H1 (cell line): ENCODE results near the gene TOP3A. TPM values are rescaled to one million over a fixed set of nuclear protein-coding genes. Genes with fewer than 3 reads are reported as not detected.

Experiments
- CTCF ChIA-PET: fragments of 300-600 bp; sonication (Branson Sonifier 250); formaldehyde crosslinking; loops from one replicate; lab custom pipeline; 2021; ENCODE audit not compliant: partially characterized antibody; lab: Charles Lee
- POLR2A ChIA-PET: fragments of 300-600 bp; sonication (Branson Sonifier 250); formaldehyde crosslinking; loops from one replicate; lab custom pipeline; 2021; ENCODE audit warnings: inconsistent platforms; ENCODE audit not compliant: partially characterized antibody; lab: Charles Lee
- DNase-seq, 2 experiments: peaks; one replicate each; pipeline versions ENCODE4 v3.0.0 to v3.0.0-alpha.2; 2010 to 2022; ENCODE audit warnings: low spot score in 2 of 2, low read depth in 1 of 2, mixed read lengths in 1 of 2
- FAIRE-seq: peaks from 2 replicates; lab custom pipeline; 2011; peaks lifted over from hg19 to GRCh38; lab: Jason Lieb, UNC
- H2AFZ ChIP-seq: 2 replicates; pipeline ENCODE4 v1.8.1; 2012; ENCODE audit warnings: low read length, inconsistent platforms
- H2AK5ac ChIP-seq: 2 replicates; pipeline ENCODE4 v1.6.1; 2013; ENCODE audit warnings: low read depth, low read length
- H2BK120ac ChIP-seq: replicated peaks from 2 replicates; pipeline ENCODE3; 2013; ENCODE audit warnings: low read depth, low read length, inconsistent platforms
- H2BK12ac ChIP-seq: 2 replicates; pipeline ENCODE4 v1.6.1; 2013; ENCODE audit warnings: low read depth, low read length
- H2BK15ac ChIP-seq: 2 replicates; pipeline ENCODE4 v1.6.1; 2013; ENCODE audit warnings: low read length
- H2BK20ac ChIP-seq: 2 replicates; pipeline ENCODE4 v1.6.1; 2013; ENCODE audit warnings: low read length
- H2BK5ac ChIP-seq: 2 replicates; pipeline ENCODE4 v1.6.1; 2013; ENCODE audit warnings: low read depth, low read length
- H3K14ac ChIP-seq: 2 replicates; pipeline ENCODE4 v1.6.1; 2013; ENCODE audit warnings: inconsistent platforms; ENCODE audit not compliant: insufficient read length
- H3K18ac ChIP-seq: 2 replicates; pipeline ENCODE4 v1.6.1; 2013; ENCODE audit warnings: low read length; ENCODE audit errors: extremely low read depth
- H3K23ac ChIP-seq: 2 replicates; pipeline ENCODE4 v1.6.1; 2013; ENCODE audit warnings: inconsistent platforms; ENCODE audit not compliant: insufficient read length
- H3K23me2 ChIP-seq: 2 replicates; pipeline ENCODE4 v1.6.1; 2013; ENCODE audit warnings: low read depth, low read length
- H3K27ac ChIP-seq: 2 replicates; pipeline ENCODE4 v1.6.1; 2011; ENCODE audit warnings: low read depth, low read length, inconsistent platforms
- H3K27me3 ChIP-seq, 4 experiments: replicated peaks in 1 of 4; 1 replicate in 1 of 4; 2 replicates in 3 of 4; pipeline versions ENCODE4 v1.6.1 to v1.8.1; 2011 to 2013; ENCODE audit warnings: low read length in 3 of 4, mild to moderate bottlenecking in 3 of 4, inconsistent platforms in 2 of 4, mixed read lengths in 2 of 4, moderate library complexity in 1 of 4; ENCODE audit not compliant: control insufficient read depth in 3 of 4, insufficient read depth in 3 of 4; ENCODE audit errors: extremely low read depth in 1 of 4
- H3K36me3 ChIP-seq, 4 experiments: 2 replicates each; pipeline versions ENCODE4 v1.6.1 to v1.8.1; 2011 to 2013; ENCODE audit warnings: mild to moderate bottlenecking in 4 of 4, low read length in 3 of 4, moderate library complexity in 2 of 4, control low read depth in 1 of 4, inconsistent platforms in 1 of 4; ENCODE audit not compliant: insufficient read depth in 4 of 4, control insufficient read depth in 2 of 4
- H3K4ac ChIP-seq: replicated peaks from 2 replicates; pipeline ENCODE3; 2013; ENCODE audit warnings: low read length, low read depth, mixed read lengths, inconsistent platforms; ENCODE audit not compliant: insufficient read length
- H3K4me1 ChIP-seq, 4 experiments: replicated peaks in 1 of 4; 1 replicate in 1 of 4; 2 replicates in 3 of 4; pipeline versions ENCODE4 v1.6.1 to v1.8.1; 2011 to 2013; ENCODE audit warnings: low read length in 3 of 4, inconsistent platforms in 2 of 4, mixed read lengths in 1 of 4; ENCODE audit not compliant: insufficient read depth in 4 of 4, control insufficient read depth in 3 of 4
- H3K4me2 ChIP-seq, 2 experiments: 2 replicates each; pipeline versions ENCODE4 v1.6.1 to v1.8.1; 2011 to 2013; ENCODE audit warnings: low read depth in 2 of 2, low read length in 2 of 2, control low read depth in 1 of 2, inconsistent platforms in 1 of 2, mild to moderate bottlenecking in 1 of 2; ENCODE audit not compliant: insufficient read depth in 1 of 2
- H3K4me3 ChIP-seq, 4 experiments: fragments of 200-600, 300-600 bp in 1 of 4; sonication (generic), shearing (Covaris generic), sonication (Bioruptor Twin) in 1 of 4; 2 replicates each; pipeline versions ENCODE4 v1.5.1 to v1.8.1; 2011 to 2016; ENCODE audit warnings: low read length in 4 of 4, low read depth in 3 of 4, control low read depth in 2 of 4, inconsistent platforms in 2 of 4, mild to moderate bottlenecking in 2 of 4, mixed read lengths in 1 of 4, moderate library complexity in 1 of 4; ENCODE audit not compliant: insufficient read depth in 2 of 4; ENCODE audit errors: extremely low read depth in 1 of 4
- H3K56ac ChIP-seq: replicated peaks from 2 replicates; pipeline ENCODE3; 2013; ENCODE audit warnings: low read depth, mild to moderate bottlenecking, mixed read lengths, low read length, inconsistent platforms; ENCODE audit not compliant: insufficient read length
- H3K79me1 ChIP-seq: 2 replicates; pipeline ENCODE4 v1.6.1; 2013; ENCODE audit warnings: low read depth, low read length, control low read depth
- H3K79me2 ChIP-seq, 2 experiments: 2 replicates each; pipeline versions ENCODE4 v1.6.1 to v1.8.1; 2012 to 2013; ENCODE audit warnings: low read length in 2 of 2, mild to moderate bottlenecking in 2 of 2, inconsistent platforms in 1 of 2; ENCODE audit not compliant: insufficient read depth in 2 of 2, control insufficient read depth in 1 of 2
- H3K9ac ChIP-seq, 4 experiments: replicated peaks in 1 of 4; 1 replicate in 1 of 4; 2 replicates in 3 of 4; pipeline versions ENCODE4 v1.6.1 to v1.8.1; 2011 to 2013; ENCODE audit warnings: low read depth in 3 of 4, low read length in 3 of 4, control low read depth in 2 of 4, mild to moderate bottlenecking in 2 of 4, moderate library complexity in 2 of 4, inconsistent platforms in 1 of 4; ENCODE audit errors: extremely low read depth in 1 of 4
- H3K9me3 ChIP-seq, 2 experiments: 2 replicates each; pipeline versions ENCODE4 v1.6.1 to v1.8.1; 2012 to 2013; ENCODE audit warnings: mild to moderate bottlenecking in 2 of 2, moderate library complexity in 2 of 2, control low read depth in 1 of 2, inconsistent platforms in 1 of 2, low read depth in 1 of 2, low read length in 1 of 2, mixed read lengths in 1 of 2; ENCODE audit not compliant: insufficient read depth in 2 of 2
- H4K20me1 ChIP-seq, 2 experiments: replicated peaks in 1 of 2; 2 replicates each; pipeline versions ENCODE3 to v1.8.1; 2011 to 2013; ENCODE audit warnings: inconsistent platforms in 2 of 2, low read length in 2 of 2, mild to moderate bottlenecking in 1 of 2; ENCODE audit not compliant: insufficient read depth in 2 of 2, control insufficient read depth in 1 of 2
- H4K5ac ChIP-seq: 2 replicates; pipeline ENCODE4 v1.6.1; 2013; ENCODE audit warnings: low read length, low read depth, mixed read lengths, inconsistent platforms; ENCODE audit not compliant: insufficient read length
- H4K8ac ChIP-seq: 2 replicates; pipeline ENCODE4 v1.8.0; 2013; ENCODE audit warnings: mild to moderate bottlenecking, moderate library complexity, low read length, inconsistent platforms; ENCODE audit not compliant: insufficient read depth; ENCODE audit errors: extremely low read depth
- H4K91ac ChIP-seq: replicated peaks from 2 replicates; pipeline ENCODE3; 2013; ENCODE audit warnings: low read length, mixed read lengths, inconsistent platforms; ENCODE audit not compliant: insufficient read length
- ATF3 ChIP-seq: IDR thresholded peaks from 2 replicates; pipeline ENCODE4 v1.6.1; 2011; ENCODE audit warnings: low read depth, mild to moderate bottlenecking, low read length; ENCODE audit not compliant: insufficient read depth
- CREB1 ChIP-seq: IDR thresholded peaks from 2 replicates; pipeline ENCODE4 v1.6.1; 2012; ENCODE audit warnings: inconsistent platforms
- EP300 ChIP-seq, 2 experiments: IDR thresholded peaks; 1 replicate in 1 of 2; 2 replicates in 1 of 2; pipeline ENCODE4 v1.6.1; 2011 to 2012; ENCODE audit warnings: low read depth in 2 of 2, low read length in 2 of 2, mild to moderate bottlenecking in 2 of 2, borderline replicate concordance in 1 of 2, inconsistent platforms in 1 of 2, moderate library complexity in 1 of 2
- GTF2F1 ChIP-seq: IDR thresholded peaks from 2 replicates; pipeline ENCODE4 v1.6.1; 2012; ENCODE audit warnings: low read depth, low read length, improper control_type of control experiment, borderline replicate concordance
- KDM4A ChIP-seq: IDR thresholded peaks from one replicate; pipeline ENCODE4 v1.7.1; 2012; ENCODE audit warnings: low read depth, mild to moderate bottlenecking, moderate library complexity, low read length, inconsistent platforms; ENCODE audit not compliant: severe bottlenecking
- POLR2A ChIP-seq, 2 experiments: IDR thresholded peaks; 1 replicate in 1 of 2; 2 replicates in 1 of 2; pipeline ENCODE4 v1.6.1; 2011; ENCODE audit warnings: low read depth in 2 of 2, low read length in 2 of 2, mild to moderate bottlenecking in 2 of 2; ENCODE audit errors: control extremely low read depth in 1 of 2
- SIN3A ChIP-seq, 2 experiments: IDR thresholded peaks in 1 of 2; conservative IDR thresholded peaks in 1 of 2; 2 replicates each; pipeline ENCODE4 v1.6.1; 2011 to 2012; ENCODE audit warnings: low read length in 2 of 2, improper control_type of control experiment in 1 of 2, low read depth in 1 of 2, mild to moderate bottlenecking in 1 of 2
- SP1 ChIP-seq: IDR thresholded peaks from 2 replicates; pipeline ENCODE4 v1.6.1; 2011; ENCODE audit warnings: low read depth, low read length
- TAF1 ChIP-seq: IDR thresholded peaks from 2 replicates; pipeline ENCODE4 v1.6.1; 2011; ENCODE audit warnings: mild to moderate bottlenecking, low read depth, low read length
- WGBS, 2 experiments: shearing (Covaris generic) in 1 of 2; methylation state at CpG; one replicate each; pipeline versions ENCODE4 v1.1.6 to v1.1.7; 2013 to 2015; ENCODE audit warnings: low lambda C conversion rate in 2 of 2, mixed read lengths in 2 of 2, inconsistent platforms in 1 of 2, low coverage in 1 of 2, missing lambda C conversion rate in 1 of 2; ENCODE audit not compliant: insufficient replicate concordance in 2 of 2, insufficient coverage in 1 of 2, insufficient read length in 1 of 2; ENCODE audit errors: extremely low coverage in 1 of 2, missing lambda C conversion rate in 1 of 2; 5-methylcytosine and 5-hydroxymethylcytosine counted together
- polyA plus RNA-seq, 7 experiments: library from polyadenylated mRNA; depleted of rRNA in 3 of 7; stranded (reverse) in 5 of 7; unstranded in 2 of 7; fragments of >200 nt in 5 of 7; fragments of 200-250 nt in 2 of 7; gene quantifications; 1 replicate in 5 of 7; 2 replicates in 1 of 7; 4 replicates in 1 of 7; pipeline versions ENCODE4 v1.2.1 to v1.2.3, GENCODE V29; 2011 to 2013; ENCODE audit warnings: missing spikeins in 2 of 7, mixed read lengths in 2 of 7
- total RNA-seq: library from RNA; stranded (reverse); fragmentation: NEBNext Ultra II Directional; extraction: Animal tissue kit (Norgen Biotek cat#: 25700); gene quantifications from 2 replicates; pipeline ENCODE4 v1.2.1, GENCODE V29; 2021

Gene TOP3A
- total and polyA plus RNA-seq, 2 of the 8 experiments (the other 6 are each of a cell fraction or from before 2014, with no cell fraction given), result 23.4 to 54.3 TPM

GRCh38 chr17:18225642-18226283 is 89.0 kb downstream of the TOP3A start:
- Histone ChIP-seq H3K4me3 (peak overlapping the region; percentile 83 to 98 (median 87)), H2BK15ac (no peak overlapping the region), H3K23me2 (peaks cover 13% of the 10 kb centered on the region), H2BK120ac (no peak overlapping the region), H4K20me1 (peaks cover 13 to 24% of the 10 kb centered on the region in 2 experiments), H2BK12ac (no peak overlapping the region; the same call in 1 of the 2 replicates), H3K27me3 (no peaks in the 10 kb centered on the region), H3K36me3 (no peaks in the 10 kb centered on the region), H3K79me2 (peaks cover 8 to 50% of the 10 kb centered on the region in 2 experiments), H3K23ac (peak overlapping the region; percentile 3), H3K56ac (peak overlapping the region; percentile 70), H2AK5ac (peak overlapping the region; percentile 75; the same call in 1 of the 2 replicates), H4K91ac (no peak overlapping the region), H2AFZ (no peak overlapping the region), H3K79me1 (peaks cover 39% of the 10 kb centered on the region), H3K18ac (no peak overlapping the region), H2BK5ac (no peak overlapping the region), H4K8ac (0 out of 2 replicates have a peak overlapping the region, but pooled peaks have one; percentile 57), H4K5ac (peak overlapping the region; percentile 49), H3K27ac (no peak overlapping the region), H3K14ac (peak overlapping the region; percentile 40), H2BK20ac (no peak overlapping the region), H3K9me3 (no peaks in the 10 kb centered on the region), H3K4ac (peak overlapping the region; percentile 92), H3K4me2 (peak overlapping the region; percentile 84 to 95), H3K4me1 (peaks cover 0 to 18% (median 10%) of the 10 kb centered on the region in 4 experiments; a peak in 6 of 7 replicates), H3K9ac (peak overlapping the region; percentile 56 to 87 (median 74))
- ChIA-PET POLR2A (interaction anchor here (0.6 to 2.8 kb wide), 9 partner anchors 10 to 89 kb away, joined by 3 to 22 read pairs (median 4); partner anchors contain the start of genes ALKBH5 and TOP3A), CTCF (interaction anchor here (0.6 to 8.4 kb wide), 5 partner anchors 10 to 49 kb away, joined by 3 to 76 read pairs (median 5); no protein-coding TSS in a partner anchor)
- WGBS, 2 experiments, result 2% methylated on average over 34 of the region's 57 CpGs; no CpG with 5 or more reads in 1 of the 2 experiments
- no peak for FAIRE-seq
- TF ChIP-seq CREB1, result peak; percentile 87
- no peak for TF ChIP-seq EP300 (IDR thresholded peaks at IDR 0.05; ENCODE audit: borderline replicate concordance in 1 of 2, low read depth in 2 of 2, low read length in 2 of 2)
- TF ChIP-seq TAF1, result 0 out of 2 replicates have a peak, but pooled peaks have one; percentile 7
- TF ChIP-seq SIN3A (conservative IDR thresholded peaks at IDR 0.05 in 1 of 2, IDR thresholded peaks at IDR 0.05 in 1 of 2; ENCODE audit: low read depth in 1 of 2, low read length in 2 of 2), result 0 out of 4 replicates have a peak, but pooled peaks have one; percentile 9 to 47
- peak; percentile 13; the same call in 1 of the 2 replicates for TF ChIP-seq ATF3
- TF ChIP-seq POLR2A (IDR thresholded peaks at IDR 0.05; ENCODE audit: control extremely low read depth in 1 of 2, low read depth in 2 of 2, low read length in 2 of 2), result no peak
- TF ChIP-seq KDM4A, result peak; percentile 70
- TF ChIP-seq GTF2F1, result no peak
- no peak for TF ChIP-seq SP1
- DNase-seq, result peak in 1 of 2 experiments; percentile 61
